ENCODE measurements around the gene ANKRD16. TPM values are rescaled to one million over a fixed set of nuclear protein-coding genes. Genes with fewer than 3 reads are reported as not detected.
A peak's percentile ranks its signal among the peaks of the same experiment; 100 is the strongest.

Gene ANKRD16
- total RNA-seq, 1 experiment from 2014 or later = 12.2 TPM

GRCh38 chr10:5812283-5813090, 77.2 kb downstream of the ANKRD16 start:
- H3K4me3 Mint-ChIP-seq = peak overlapping the region; percentile 89
- peak; percentile 59 for DNase-seq (ENCODE audit: low spot score)
- TF ChIP-seq NFATC4 (CRISPR knock-in tag; IDR thresholded peaks at IDR 0.05) (no peak), IRF2 (CRISPR knock-in tag; IDR thresholded peaks at IDR 0.05; ENCODE audit: borderline replicate concordance, low read depth) (no peak), CTCF (IDR thresholded peaks at IDR 0.05) (no peak), ATF3 (CRISPR knock-in tag; conservative IDR thresholded peaks at IDR 0.05) (no peak), PRRX2 (CRISPR knock-in tag; IDR thresholded peaks at IDR 0.05) (no peak), FOXK1 (CRISPR knock-in tag; IDR thresholded peaks at IDR 0.05) (0 out of 2 replicates have a peak, but pooled peaks have one; percentile 45), KAT7 (CRISPR knock-in tag; IDR thresholded peaks at IDR 0.05; ENCODE audit: borderline replicate concordance) (0 out of 2 replicates have a peak, but pooled peaks have one; percentile 0), SMAD4 (CRISPR knock-in tag; IDR thresholded peaks at IDR 0.05) (no peak), ZBTB21 (CRISPR knock-in tag; IDR thresholded peaks at IDR 0.05; ENCODE audit: borderline replicate concordance) (0 out of 2 replicates have a peak, but pooled peaks have one; percentile 6), ZNF317 (CRISPR knock-in tag; IDR thresholded peaks at IDR 0.05; ENCODE audit: borderline replicate concordance, low read depth) (no peak), ZSCAN18 (CRISPR knock-in tag; IDR thresholded peaks at IDR 0.05) (no peak), ERG (CRISPR knock-in tag; IDR thresholded peaks at IDR 0.05) (no peak), ZBTB43 (CRISPR knock-in tag; IDR thresholded peaks at IDR 0.05) (no peak), PRDM15 (CRISPR knock-in tag; IDR thresholded peaks at IDR 0.05) (0 out of 2 replicates have a peak, but pooled peaks have one; percentile 14), FOXP1 (CRISPR knock-in tag; IDR thresholded peaks at IDR 0.05; ENCODE audit: borderline replicate concordance) (peak; percentile 10; the same call in 1 of the 2 replicates), ETV6 (CRISPR knock-in tag; IDR thresholded peaks at IDR 0.05) (peak; percentile 24; the same call in 1 of the 2 replicates), TEAD1 (CRISPR knock-in tag; IDR thresholded peaks at IDR 0.05) (peak; percentile 4; the same call in 1 of the 2 replicates), JUN (CRISPR knock-in tag; IDR thresholded peaks at IDR 0.05) (peak; percentile 21; the same call in 1 of the 2 replicates), ESRRA (CRISPR knock-in tag; IDR thresholded peaks at IDR 0.05; ENCODE audit: borderline replicate concordance) (0 out of 2 replicates have a peak, but pooled peaks have one; percentile 22), TP53 (CRISPR knock-in tag; IDR thresholded peaks at IDR 0.05) (no peak), NR3C1 (CRISPR knock-in tag; conservative IDR thresholded peaks at IDR 0.05; ENCODE audit: low read depth) (no peak)
- ATAC-seq = peak; percentile 34
- H3K9me3 Mint-ChIP-seq = no peaks in the 10 kb centered on the region
- POLR2A ChIA-PET = interaction anchor here (0.6 to 1.3 kb wide), 4 partner anchors 48 to 454 kb away, joined by 3 to 7 read pairs (median 4); partner anchors contain the start of genes ANKRD16 and FBH1
- H3K27ac Mint-ChIP-seq = peak overlapping the region; percentile 76
- peaks cover 12% of the 10 kb centered on the region for H3K36me3 Mint-ChIP-seq
- H3K27me3 Mint-ChIP-seq (ENCODE audit: low read depth) = no peaks in the 10 kb centered on the region
- H3K4me1 Mint-ChIP-seq = peaks cover 40% of the 10 kb centered on the region
- CTCF ChIA-PET = interaction anchor here (0.6 to 2.4 kb wide), 2 partner anchors 77 to 720 kb away, joined by 3 to 7 read pairs; partner anchors contain the start of genes ANKRD16 and FBH1

All from WTC11 (cell line).